Measurements from ENCODE around the gene MXI1. TPM values are rescaled to one million over a fixed set of nuclear protein-coding genes. Genes with fewer than 3 reads are reported as not detected.
"Not testable (repeated sequence)": the region's sequence is repeated elsewhere in the genome, so short reads cannot be mapped to it uniquely, and the experiment has no call there.

The MXI1 gene
- total and polyA plus RNA-seq, 4 donors: 11.2 to 55.8 (median 18.7) TPM

DNA sequence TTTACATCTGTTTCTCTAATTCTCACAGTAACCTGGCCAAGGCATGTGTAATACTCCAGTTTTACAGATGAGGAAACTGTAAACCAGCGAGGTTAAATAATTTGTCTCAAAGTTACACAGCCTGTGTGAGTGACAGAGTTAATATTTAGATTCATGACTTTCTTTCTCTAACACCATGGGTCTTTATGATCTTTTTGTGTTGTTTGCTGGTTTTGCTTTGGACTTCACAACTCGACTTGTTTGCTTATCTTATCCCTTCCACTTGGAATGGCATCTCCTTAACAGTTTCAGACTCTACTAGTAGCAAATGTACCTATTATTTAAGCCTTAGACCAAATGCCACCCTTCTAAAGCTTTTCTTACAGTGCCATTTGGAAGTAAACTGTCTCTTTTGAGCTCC lies 34.4 kb downstream of the MXI1 start:
- H3K9ac ChIP-seq (ENCODE audit: insufficient read depth in 1 of 2, low read length in 2 of 2): no peak overlapping the region
- peaks cover 3 to 22% (median 13%) of the 10 kb centered on the region in 4 donors for H3K36me3 ChIP-seq (ENCODE audit: control insufficient read depth in 4 of 4, insufficient read depth in 4 of 4, low read length in 4 of 4)
- H3K9me3 ChIP-seq (ENCODE audit: control insufficient read depth in 4 of 4, insufficient read depth in 3 of 4, low read length in 3 of 4): peaks cover 0 to 1% (median 0%) of the 10 kb centered on the region in 4 donors
- H3K27ac ChIP-seq (ENCODE audit: low read depth in 1 of 2, low read length in 1 of 2): no peak overlapping the region
- DNase-seq (no peak), ATAC-seq (ENCODE audit: insufficient read depth, low FRiP score) (no peak)
- peaks cover 0 to 4% (median 0%) of the 10 kb centered on the region in 5 donors for H3K4me1 ChIP-seq (ENCODE audit: control insufficient read depth in 5 of 5, insufficient read depth in 5 of 5, low read length in 5 of 5)
- no peak for TF ChIP-seq CTCF (IDR thresholded peaks at IDR 0.05; ENCODE audit: control extremely low read depth, extremely low read depth)
- 55 to 75% methylated on average over 2 of the region's 2 CpGs for WGBS, 2 donors
- H3K27me3 ChIP-seq (ENCODE audit: control insufficient read depth in 3 of 3, insufficient read depth in 3 of 3, low read length in 2 of 3): no peaks in the 10 kb centered on the region
- no peak overlapping the region for H3K4me3 ChIP-seq

- DNase-seq (no peak), ATAC-seq (ENCODE audit: insufficient read depth, low FRiP score) (no peak)
- no peak for TF ChIP-seq CTCF (IDR thresholded peaks at IDR 0.05; ENCODE audit: control extremely low read depth, extremely low read depth)
- Histone ChIP-seq H3K36me3 (ENCODE audit: control insufficient read depth in 4 of 4, insufficient read depth in 4 of 4, low read length in 4 of 4) (peaks cover 3 to 21% (median 10%) of the 10 kb centered on the region in 4 donors), H3K4me3 (no peak overlapping the region), H3K27ac (ENCODE audit: low read depth in 1 of 2, low read length in 1 of 2) (no peak overlapping the region), H3K9me3 (ENCODE audit: control insufficient read depth in 4 of 4, insufficient read depth in 3 of 4, low read length in 3 of 4) (peaks cover 0 to 1% (median 0%) of the 10 kb centered on the region in 4 donors), H3K9ac (ENCODE audit: insufficient read depth in 1 of 2, low read length in 2 of 2) (no peak overlapping the region), H3K4me1 (ENCODE audit: control insufficient read depth in 5 of 5, insufficient read depth in 5 of 5, low read length in 5 of 5) (peaks cover 0 to 4% (median 0%) of the 10 kb centered on the region in 5 donors), H3K27me3 (ENCODE audit: control insufficient read depth in 3 of 3, insufficient read depth in 3 of 3, low read length in 2 of 3) (no peaks in the 10 kb centered on the region)
- 94 to 95% methylated on average over 1 of the region's 1 CpG for WGBS, 2 donors
Observed at GRCh38 chr10:110242511-110242910, 35.1 kb downstream of the MXI1 start.

GRCh38 chr10:110244550-110244949 lies 37.1 kb downstream of the MXI1 start:
- DNase-seq: no peak
- no peak overlapping the region for H3K4me3 ChIP-seq
- H3K9ac ChIP-seq (ENCODE audit: insufficient read depth in 1 of 2, low read length in 2 of 2): no peak overlapping the region
- no peaks in the 10 kb centered on the region for H3K27me3 ChIP-seq (ENCODE audit: control insufficient read depth in 3 of 3, insufficient read depth in 3 of 3, low read length in 2 of 3)
- peaks cover 3 to 8% (median 5%) of the 10 kb centered on the region in 4 donors for H3K36me3 ChIP-seq (ENCODE audit: control insufficient read depth in 4 of 4, insufficient read depth in 4 of 4, low read length in 4 of 4)
- peaks cover 0 to 4% (median 0%) of the 10 kb centered on the region in 5 donors for H3K4me1 ChIP-seq (ENCODE audit: control insufficient read depth in 5 of 5, insufficient read depth in 5 of 5, low read length in 5 of 5)
- ATAC-seq (ENCODE audit: insufficient read depth, low FRiP score): no peak
- no peaks in the 10 kb centered on the region for H3K9me3 ChIP-seq (ENCODE audit: control insufficient read depth in 4 of 4, insufficient read depth in 3 of 4, low read length in 3 of 4)
- TF ChIP-seq CTCF (IDR thresholded peaks at IDR 0.05; ENCODE audit: control extremely low read depth, extremely low read depth): no peak
- 77 to 92% methylated on average over 3 of the region's 3 CpGs for WGBS, 2 donors
- H3K27ac ChIP-seq (ENCODE audit: low read depth in 1 of 2, low read length in 1 of 2): no peak overlapping the region

GRCh38 chr10:110247833-110248232 lies 40.4 kb downstream of the MXI1 start:
- H3K4me1 ChIP-seq (ENCODE audit: control insufficient read depth in 5 of 5, insufficient read depth in 5 of 5, low read length in 5 of 5); H3K27ac ChIP-seq (ENCODE audit: low read depth in 1 of 2, low read length in 1 of 2); H3K9me3 ChIP-seq (ENCODE audit: control insufficient read depth in 4 of 4, insufficient read depth in 3 of 4, low read length in 3 of 4); H3K36me3 ChIP-seq (ENCODE audit: control insufficient read depth in 4 of 4, insufficient read depth in 4 of 4, low read length in 4 of 4); H3K27me3 ChIP-seq (ENCODE audit: control insufficient read depth in 3 of 3, insufficient read depth in 3 of 3, low read length in 2 of 3); DNase-seq; H3K9ac ChIP-seq (ENCODE audit: insufficient read depth in 1 of 2, low read length in 2 of 2); ATAC-seq (ENCODE audit: insufficient read depth, low FRiP score); H3K4me3 ChIP-seq: not testable (repeated sequence)
- 94 to 96% methylated on average over 4 to 5 of the region's 5 CpGs for WGBS, 2 donors

GRCh38 chr10:110249489-110249888 lies 42.1 kb downstream of the MXI1 start:
- H3K4me3 ChIP-seq; ATAC-seq (ENCODE audit: insufficient read depth, low FRiP score); H3K36me3 ChIP-seq (ENCODE audit: control insufficient read depth in 4 of 4, insufficient read depth in 4 of 4, low read length in 4 of 4); H3K4me1 ChIP-seq (ENCODE audit: control insufficient read depth in 5 of 5, insufficient read depth in 5 of 5, low read length in 5 of 5); H3K27me3 ChIP-seq (ENCODE audit: control insufficient read depth in 3 of 3, insufficient read depth in 3 of 3, low read length in 2 of 3); DNase-seq; H3K27ac ChIP-seq (ENCODE audit: low read depth in 1 of 2, low read length in 1 of 2); H3K9me3 ChIP-seq (ENCODE audit: control insufficient read depth in 4 of 4, insufficient read depth in 3 of 4, low read length in 3 of 4); H3K9ac ChIP-seq (ENCODE audit: insufficient read depth in 1 of 2, low read length in 2 of 2): not testable (repeated sequence)
- 88 to 90% methylated on average over 1 of the region's 1 CpG for WGBS, 2 donors

GRCh38 chr10:110251392-110251791 lies 44.0 kb downstream of the MXI1 start:
- not testable (repeated sequence) for DNase-seq

More at GRCh38 chr10:110251392-110251791, 44.0 kb downstream of the MXI1 start:
- not testable (repeated sequence) for H3K9me3 ChIP-seq (ENCODE audit: control insufficient read depth in 4 of 4, insufficient read depth in 3 of 4, low read length in 3 of 4); ATAC-seq (ENCODE audit: insufficient read depth, low FRiP score); H3K4me1 ChIP-seq (ENCODE audit: control insufficient read depth in 5 of 5, insufficient read depth in 5 of 5, low read length in 5 of 5); H3K4me3 ChIP-seq; H3K9ac ChIP-seq (ENCODE audit: insufficient read depth in 1 of 2, low read length in 2 of 2); H3K36me3 ChIP-seq (ENCODE audit: control insufficient read depth in 4 of 4, insufficient read depth in 4 of 4, low read length in 4 of 4); H3K27me3 ChIP-seq (ENCODE audit: control insufficient read depth in 3 of 3, insufficient read depth in 3 of 3, low read length in 2 of 3); H3K27ac ChIP-seq (ENCODE audit: low read depth in 1 of 2, low read length in 1 of 2)
- WGBS, 2 donors: 91 to 97% methylated on average over 1 of the region's 1 CpG

Measured in lung (tissue), 12 donors.